ENCODE data around the gene MON2.

Gene MON2

DNA sequence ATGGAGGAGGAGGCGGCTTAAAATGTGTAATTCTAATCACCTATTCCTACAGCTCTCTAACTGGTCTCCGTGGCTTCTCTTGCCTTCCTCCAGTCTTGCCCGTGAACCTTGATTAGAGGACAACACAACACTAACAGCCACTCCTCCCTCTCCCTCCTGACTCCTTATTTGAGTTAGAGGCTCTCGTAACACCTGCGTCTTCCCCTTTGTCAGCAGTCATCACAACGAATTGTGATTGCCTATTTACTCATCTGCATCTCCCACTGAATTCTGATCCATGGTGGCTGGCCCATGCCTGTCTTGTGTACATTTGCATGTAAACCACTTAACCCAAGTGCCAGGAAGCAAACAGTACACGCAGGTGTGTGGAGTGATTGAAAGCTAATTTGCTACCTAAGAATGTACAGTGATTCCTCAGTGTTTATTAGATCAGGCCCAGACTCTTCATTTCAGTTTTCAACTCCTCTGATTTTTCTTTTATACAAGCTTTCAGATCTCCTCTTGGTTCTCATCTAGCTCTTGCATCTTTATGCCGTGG lies 154.5 kb downstream of the MON2 start:
- peak; percentile 8 for DNase-seq

DNA sequence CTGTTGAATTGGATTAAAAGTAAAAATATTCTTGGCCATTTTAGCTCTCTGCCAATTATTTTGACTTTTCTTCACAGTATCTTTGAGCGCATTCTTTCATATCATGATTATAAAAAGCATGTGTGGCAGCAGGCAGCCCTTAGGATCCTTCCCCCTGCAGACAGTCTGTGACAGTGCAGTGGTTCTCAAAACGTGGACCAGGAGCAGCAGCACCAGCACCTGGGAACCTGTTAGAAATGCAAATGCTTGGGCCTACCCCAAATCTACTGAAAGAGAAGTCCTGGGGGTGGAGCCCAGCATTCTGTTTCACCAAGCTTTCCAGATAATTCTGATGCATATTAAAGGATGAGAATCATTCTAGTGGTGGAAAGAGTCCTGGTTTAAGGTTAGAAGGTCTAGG lies 155.6 kb downstream of the MON2 start:
- DNase-seq, result no peak

DNA sequence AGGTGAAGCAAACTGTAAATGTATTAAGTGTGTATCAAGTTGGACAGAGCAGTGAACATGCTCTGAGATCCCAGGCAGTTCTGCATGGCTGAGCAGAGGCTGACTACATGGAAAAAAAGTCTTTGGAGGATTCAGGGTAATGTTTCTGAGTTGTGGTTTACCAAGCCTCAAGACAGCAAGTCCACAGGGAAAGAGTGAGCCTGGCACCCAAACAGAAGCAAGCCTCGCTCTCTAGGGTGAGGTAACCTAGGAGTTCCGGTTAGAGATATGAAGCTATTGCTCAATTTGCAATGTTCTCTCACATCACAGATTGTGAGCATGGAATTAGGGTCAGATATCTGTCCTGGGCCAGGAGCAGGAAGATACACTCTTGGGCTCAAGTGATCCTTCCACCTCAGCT lies 158.6 kb downstream of the MON2 start:
- DNase-seq, result no peak

DNA sequence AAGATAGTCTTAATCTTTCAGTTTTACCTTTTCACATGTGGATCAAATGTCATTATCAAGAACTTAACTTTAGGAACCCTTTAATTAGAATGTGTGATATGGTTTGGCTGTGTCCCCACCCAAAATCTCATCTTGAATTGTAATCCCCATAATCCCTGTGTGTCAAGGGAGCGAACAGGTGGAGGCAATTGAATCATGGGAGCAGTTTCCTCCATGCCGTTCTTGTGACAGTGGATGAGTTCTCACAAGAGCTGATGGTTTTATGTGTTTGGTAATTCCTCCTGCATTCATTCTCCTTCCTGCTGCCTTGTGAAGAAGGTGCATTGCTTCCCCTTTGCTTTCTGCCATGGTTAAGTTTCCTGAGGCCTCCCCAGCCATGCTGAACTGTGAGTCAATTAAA lies 160.6 kb downstream of the MON2 start:
- no peak for DNase-seq

- no peak for DNase-seq
Observed at GRCh38 chr12:62629413-62629812, 162.8 kb downstream of the MON2 start.

- DNase-seq, result no peak
Observed at GRCh38 chr12:62629971-62630739, 163.5 kb downstream of the MON2 start.

- peak; percentile 66 for DNase-seq
Observed at GRCh38 chr12:62631471-62632410, 165.1 kb downstream of the MON2 start.

GRCh38 chr12:62632411-62632918 lies 165.8 kb downstream of the MON2 start:
- DNase-seq, result no peak

DNA sequence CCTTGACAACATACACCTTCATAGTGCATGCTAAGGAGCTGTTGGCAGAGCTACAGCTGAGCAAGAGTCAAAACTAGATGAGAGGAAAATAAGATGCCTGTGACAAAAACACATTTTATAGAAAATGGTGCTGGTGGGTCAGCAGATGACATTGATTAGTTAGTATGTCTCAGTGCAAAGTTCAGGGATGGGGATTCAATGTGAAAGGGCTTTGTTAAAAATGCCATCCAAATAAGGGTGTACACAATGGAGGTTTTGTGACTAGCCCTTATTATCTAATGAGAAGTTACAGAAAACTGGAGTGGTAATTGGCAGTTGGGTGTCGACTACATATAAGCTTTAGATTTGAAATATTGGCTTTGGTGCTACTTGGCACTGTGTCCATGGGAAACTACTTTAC lies 169.0 kb downstream of the MON2 start:
- DNase-seq, result no peak

DNA sequence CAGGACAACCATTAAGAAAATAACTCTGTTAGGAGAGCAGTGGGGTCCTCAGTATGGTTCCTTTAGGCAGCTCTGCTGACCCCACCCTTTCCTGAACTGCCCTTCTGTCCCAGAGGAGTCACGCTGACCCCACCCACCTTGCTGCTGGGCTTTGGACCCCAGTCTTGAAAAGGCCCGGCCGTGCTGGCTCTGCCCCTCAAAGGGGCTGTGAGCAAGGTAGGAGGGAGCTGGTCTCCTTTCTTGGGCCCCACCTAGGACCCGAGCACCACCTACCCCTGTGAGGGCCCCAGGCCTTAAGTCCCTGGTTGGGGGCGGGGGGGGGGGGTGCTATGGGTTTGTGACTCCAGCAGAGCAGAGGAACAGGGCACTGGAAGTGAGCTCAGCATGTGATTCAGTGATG lies 171.1 kb downstream of the MON2 start:
- DNase-seq, result no peak

GRCh38 chr12:62640910-62641448 lies 174.4 kb downstream of the MON2 start:
- DNase-seq, result no peak

- DNase-seq, result no peak
Observed at GRCh38 chr12:62642486-62642885, 175.9 kb downstream of the MON2 start.

GRCh38 chr12:62643486-62643885 lies 176.9 kb downstream of the MON2 start:
- DNase-seq, result no peak

GRCh38 chr12:62646566-62646965 lies 179.9 kb downstream of the MON2 start:
- no peak for DNase-seq

- no peak for DNase-seq
Observed at GRCh38 chr12:62647586-62647985, 181.0 kb downstream of the MON2 start.

- DNase-seq, result no peak
Observed at GRCh38 chr12:62649412-62650138, 182.9 kb downstream of the MON2 start.

Measured in NCI-H2227 treated with DMSO at 0.1 percent for 48 hours (cell line).